MM.1S (cell line): ENCODE measurements around the gene WASF2.
A peak's percentile ranks its signal among the peaks of the same experiment; 100 is the strongest.

Experiments used
- DNase-seq: peaks from one replicate; pipeline ENCODE4 v3.0.0-alpha.2; 2015
- H2AFZ ChIP-seq: fragments of 300-600 bp; sonication (generic); 2 replicates; pipeline ENCODE4 v1.6.0; 2016; ENCODE audit warnings: antibody characterized with exemption, low read length
- H3F3A ChIP-seq: fragments of 300-600 bp; sonication (generic); 2 replicates; pipeline ENCODE4 v1.6.1; 2016; ENCODE audit warnings: mild to moderate bottlenecking, antibody characterized with exemption, low read length, moderate library complexity, mixed read lengths; ENCODE audit not compliant: insufficient read depth
- H3K27ac ChIP-seq: fragments of 300-600 bp; sonication (generic); 2 replicates; pipeline ENCODE4 v1.5.1; 2016; ENCODE audit warnings: mild to moderate bottlenecking, low read length
- H3K27me3 ChIP-seq: fragments of 300-600 bp; sonication (generic); replicated peaks from 2 replicates; pipeline ENCODE4 v1.6.0; 2016; ENCODE audit warnings: low read length; ENCODE audit not compliant: insufficient read depth
- H3K36me3 ChIP-seq: fragments of 300-600 bp; sonication (generic); replicated peaks from 2 replicates; pipeline ENCODE4 v1.6.1; 2016; ENCODE audit warnings: mild to moderate bottlenecking, low read length, mixed read lengths; ENCODE audit not compliant: insufficient read depth
- H3K4me1 ChIP-seq: fragments of 300-600 bp; sonication (generic); 2 replicates; pipeline ENCODE4 v1.6.1; 2016; ENCODE audit warnings: low read length, mixed read lengths
- H3K4me2 ChIP-seq: fragments of 300-600 bp; sonication (generic); 2 replicates; pipeline ENCODE4 v1.6.0; 2016; ENCODE audit warnings: low read depth, low read length
- H3K4me3 ChIP-seq: fragments of 300-600 bp; sonication (generic); 2 replicates; pipeline ENCODE4 v1.5.1; 2016; ENCODE audit warnings: low read length, mixed read lengths
- H3K79me2 ChIP-seq: fragments of 300-600 bp; sonication (generic); 2 replicates; pipeline ENCODE4 v1.6.1; 2016; ENCODE audit warnings: mixed run types, low read length, mixed read lengths
- H3K9ac ChIP-seq: fragments of 300-600 bp; sonication (generic); 2 replicates; pipeline ENCODE4 v1.6.1; 2016; ENCODE audit warnings: low read length, mixed read lengths
- H3K9me2 ChIP-seq: fragments of 300-600 bp; sonication (generic); replicated peaks from 2 replicates; pipeline ENCODE4 v1.6.1; 2016; ENCODE audit warnings: mild to moderate bottlenecking, low read length, mixed read lengths; ENCODE audit not compliant: insufficient read depth
- H3K9me3 ChIP-seq: fragments of 300-600 bp; sonication (generic); replicated peaks from 2 replicates; pipeline ENCODE4 v1.6.1; 2016; ENCODE audit warnings: mild to moderate bottlenecking, low read length, mixed read lengths; ENCODE audit not compliant: insufficient read depth
- H4K20me1 ChIP-seq: fragments of 300-600 bp; sonication (generic); 2 replicates; pipeline ENCODE4 v1.6.1; 2016; ENCODE audit warnings: mild to moderate bottlenecking, low read length, moderate library complexity, mixed read lengths; ENCODE audit not compliant: insufficient read depth
- CTCF ChIP-seq: fragments of 300-600 bp; sonication (generic); IDR thresholded peaks from 2 replicates; pipeline ENCODE4 v1.5.1; 2016; ENCODE audit warnings: antibody characterized with exemption, low read length, mixed read lengths
- EZH2 ChIP-seq: fragments of 300-600 bp; sonication (generic); optimal IDR thresholded peaks from 2 replicates; pipeline ENCODE3; 2017; ENCODE audit warnings: low read depth, mild to moderate bottlenecking, antibody characterized with exemption, low read length, mixed read lengths
- EZH2phosphoT487 ChIP-seq: fragments of 300-600 bp; sonication (generic); IDR thresholded peaks from 2 replicates; pipeline ENCODE4 v1.6.1; 2018; ENCODE audit warnings: antibody characterized with exemption, low read length

Gene WASF2

GRCh38 chr1:27359822-27360158 lies 130.2 kb downstream of the WASF2 start:
- no peak overlapping the region for H3K27ac ChIP-seq
- no peaks in the 10 kb centered on the region for H3K36me3 ChIP-seq
- no peaks in the 10 kb centered on the region for H3K9me3 ChIP-seq
- H3K4me3 ChIP-seq = peak overlapping the region; percentile 41; the same call in 1 of the 2 replicates
- TF ChIP-seq EZH2 = no peak
- no peak for TF ChIP-seq CTCF
- no peak for TF ChIP-seq EZH2phosphoT487
- no peaks in the 10 kb centered on the region for H4K20me1 ChIP-seq
- H2AFZ ChIP-seq = no peak overlapping the region
- H3K27me3 ChIP-seq = peaks cover 17% of the 10 kb centered on the region
- no peaks in the 10 kb centered on the region for H3K4me1 ChIP-seq
- H3F3A ChIP-seq = no peaks in the 10 kb centered on the region
- peak overlapping the region; percentile 54 for H3K4me2 ChIP-seq
- no peak for DNase-seq
- no peak overlapping the region for H3K9ac ChIP-seq
- no peaks in the 10 kb centered on the region for H3K9me2 ChIP-seq
- no peaks in the 10 kb centered on the region for H3K79me2 ChIP-seq

GRCh38 chr1:27358928-27359313 lies 131.0 kb downstream of the WASF2 start:
- H4K20me1 ChIP-seq = no peaks in the 10 kb centered on the region
- H3K9ac ChIP-seq = no peak overlapping the region
- no peaks in the 10 kb centered on the region for H3K9me2 ChIP-seq
- no peaks in the 10 kb centered on the region for H3K36me3 ChIP-seq
- H3K4me2 ChIP-seq = no peak overlapping the region
- H3K79me2 ChIP-seq = no peaks in the 10 kb centered on the region
- no peak for DNase-seq
- no peak overlapping the region for H2AFZ ChIP-seq
- no peaks in the 10 kb centered on the region for H3K9me3 ChIP-seq
- peaks cover 17% of the 10 kb centered on the region for H3K27me3 ChIP-seq
- no peak overlapping the region for H3K4me3 ChIP-seq
- H3F3A ChIP-seq = no peaks in the 10 kb centered on the region
- no peaks in the 10 kb centered on the region for H3K4me1 ChIP-seq
- TF ChIP-seq EZH2 (no peak), CTCF (no peak), EZH2phosphoT487 (no peak)
- H3K27ac ChIP-seq = no peak overlapping the region

GRCh38 chr1:27358038-27358927 lies 131.7 kb downstream of the WASF2 start:
- no peaks in the 10 kb centered on the region for H3K4me1 ChIP-seq

More at GRCh38 chr1:27358038-27358927, 131.7 kb downstream of the WASF2 start:
- Histone ChIP-seq H3K27ac (no peak overlapping the region), H3K4me3 (no peak overlapping the region), H3K27me3 (peaks cover 17% of the 10 kb centered on the region), H3K9me3 (no peaks in the 10 kb centered on the region), H3K36me3 (no peaks in the 10 kb centered on the region), H3K9ac (no peak overlapping the region), H3K9me2 (no peaks in the 10 kb centered on the region), H4K20me1 (no peaks in the 10 kb centered on the region), H3K4me2 (peak overlapping the region; percentile 93; the same call in 1 of the 2 replicates), H3F3A (no peaks in the 10 kb centered on the region), H2AFZ (peak overlapping the region; percentile 22; the same call in 1 of the 2 replicates), H3K79me2 (no peaks in the 10 kb centered on the region)
- TF ChIP-seq EZH2 (no peak), EZH2phosphoT487 (no peak), CTCF (no peak)
- DNase-seq = no peak
